Measurements from ENCODE around the gene EXOSC2.

The EXOSC2 gene

GRCh38 chr9:130689572-130689936 lies 4.0 kb upstream of the EXOSC2 start:
- TF ChIP-seq CTCF (IDR thresholded peaks at IDR 0.05; ENCODE audit: extremely low read depth, missing control alignments): no peak
- DNase-seq (ENCODE audit: low spot score): no peak

- no peak for TF ChIP-seq CTCF (IDR thresholded peaks at IDR 0.05; ENCODE audit: extremely low read depth, missing control alignments)
- no peak for DNase-seq (ENCODE audit: low spot score)
Measured at GRCh38 chr9:130689937-130690700, 3.5 kb upstream of the EXOSC2 start.

GRCh38 chr9:130692321-130692720 lies 1.3 kb upstream of the EXOSC2 start:
- no peak for TF ChIP-seq CTCF (IDR thresholded peaks at IDR 0.05; ENCODE audit: extremely low read depth, missing control alignments)
- DNase-seq (ENCODE audit: low spot score): no peak

GRCh38 chr9:130693101-130693425 lies 517 bp upstream of the EXOSC2 start:
- no peak for TF ChIP-seq CTCF (IDR thresholded peaks at IDR 0.05; ENCODE audit: extremely low read depth, missing control alignments)
- no peak for DNase-seq (ENCODE audit: low spot score)

GRCh38 chr9:130694205-130694604 lies 625 bp downstream of the EXOSC2 start:
- DNase-seq (ENCODE audit: low spot score): no peak
- no peak for TF ChIP-seq CTCF (IDR thresholded peaks at IDR 0.05; ENCODE audit: extremely low read depth, missing control alignments)

- DNase-seq (ENCODE audit: low spot score): no peak
- TF ChIP-seq CTCF (IDR thresholded peaks at IDR 0.05; ENCODE audit: extremely low read depth, missing control alignments): no peak
Measured at GRCh38 chr9:130696139-130696650, 2.6 kb downstream of the EXOSC2 start.

GRCh38 chr9:130696996-130697395 lies 3.4 kb downstream of the EXOSC2 start:
- no peak for TF ChIP-seq CTCF (IDR thresholded peaks at IDR 0.05; ENCODE audit: extremely low read depth, missing control alignments)
- DNase-seq (ENCODE audit: low spot score): no peak

Measured in GM20000 (cell line).